Measurements from ENCODE around the gene SH3BGRL.

Gene SH3BGRL

DNA sequence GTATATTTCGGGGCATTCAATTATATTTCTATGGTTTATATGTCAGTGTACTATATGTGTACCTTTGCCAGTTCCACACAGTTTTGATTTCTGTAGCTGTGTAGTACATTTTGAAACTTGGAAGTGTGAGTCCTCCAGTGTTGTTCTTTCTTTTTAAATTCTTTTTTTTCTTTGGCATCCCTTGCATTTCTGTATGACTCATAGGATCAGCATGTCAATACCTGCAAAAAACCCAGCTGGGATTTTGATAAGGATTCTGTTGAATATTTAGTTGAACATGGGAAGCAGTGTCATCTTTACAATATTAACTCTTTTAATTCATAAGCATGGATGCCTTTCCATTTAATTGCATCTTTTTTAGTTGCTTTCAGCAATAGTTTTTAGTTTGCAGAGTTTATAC lies 100.0 kb downstream of the SH3BGRL start:
- no peaks in the 10 kb centered on the region for H3K79me2 ChIP-seq (ENCODE audit: low read length)
- no peak overlapping the region for H3K27ac ChIP-seq (ENCODE audit: low read length)
- H2AFZ ChIP-seq (ENCODE audit: low read length): no peak overlapping the region
- H3K4me2 ChIP-seq (ENCODE audit: low read depth, low read length): no peak overlapping the region
- H3K4me3 ChIP-seq (ENCODE audit: low read length): no peak overlapping the region
- no peaks in the 10 kb centered on the region for H3F3A ChIP-seq (ENCODE audit: insufficient read depth, low read length)
- no peaks in the 10 kb centered on the region for H3K4me1 ChIP-seq (ENCODE audit: low read length)
- H3K27me3 ChIP-seq (replicated peaks; ENCODE audit: insufficient read depth, low read length): no peaks in the 10 kb centered on the region
- no peaks in the 10 kb centered on the region for H3K9me2 ChIP-seq (replicated peaks; ENCODE audit: insufficient read depth, low read length)
- no peak for TF ChIP-seq EZH2 (optimal IDR thresholded peaks at IDR 0.05; ENCODE audit: low read depth, low read length)
- no peak for TF ChIP-seq EZH2phosphoT487 (IDR thresholded peaks at IDR 0.05; ENCODE audit: low read length)
- TF ChIP-seq, protein P1, sequence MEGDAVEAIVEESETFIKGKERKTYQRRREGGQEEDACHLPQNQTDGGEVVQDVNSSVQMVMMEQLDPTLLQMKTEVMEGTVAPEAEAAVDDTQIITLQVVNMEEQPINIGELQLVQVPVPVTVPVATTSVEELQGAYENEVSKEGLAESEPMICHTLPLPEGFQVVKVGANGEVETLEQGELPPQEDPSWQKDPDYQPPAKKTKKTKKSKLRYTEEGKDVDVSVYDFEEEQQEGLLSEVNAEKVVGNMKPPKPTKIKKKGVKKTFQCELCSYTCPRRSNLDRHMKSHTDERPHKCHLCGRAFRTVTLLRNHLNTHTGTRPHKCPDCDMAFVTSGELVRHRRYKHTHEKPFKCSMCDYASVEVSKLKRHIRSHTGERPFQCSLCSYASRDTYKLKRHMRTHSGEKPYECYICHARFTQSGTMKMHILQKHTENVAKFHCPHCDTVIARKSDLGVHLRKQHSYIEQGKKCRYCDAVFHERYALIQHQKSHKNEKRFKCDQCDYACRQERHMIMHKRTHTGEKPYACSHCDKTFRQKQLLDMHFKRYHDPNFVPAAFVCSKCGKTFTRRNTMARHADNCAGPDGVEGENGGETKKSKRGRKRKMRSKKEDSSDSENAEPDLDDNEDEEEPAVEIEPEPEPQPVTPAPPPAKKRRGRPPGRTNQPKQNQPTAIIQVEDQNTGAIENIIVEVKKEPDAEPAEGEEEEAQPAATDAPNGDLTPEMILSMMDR (IDR thresholded peaks at IDR 0.05; ENCODE audit: low read length): no peak
- no peaks in the 10 kb centered on the region for H3K9me3 ChIP-seq (replicated peaks; ENCODE audit: insufficient read depth, low read length)
- H3K9ac ChIP-seq (ENCODE audit: low read length): no peak overlapping the region
- DNase-seq: no peak
- no peaks in the 10 kb centered on the region for H3K36me3 ChIP-seq (replicated peaks; ENCODE audit: insufficient read depth, low read length)
- no peaks in the 10 kb centered on the region for H4K20me1 ChIP-seq (ENCODE audit: insufficient read depth, low read length)

DNA sequence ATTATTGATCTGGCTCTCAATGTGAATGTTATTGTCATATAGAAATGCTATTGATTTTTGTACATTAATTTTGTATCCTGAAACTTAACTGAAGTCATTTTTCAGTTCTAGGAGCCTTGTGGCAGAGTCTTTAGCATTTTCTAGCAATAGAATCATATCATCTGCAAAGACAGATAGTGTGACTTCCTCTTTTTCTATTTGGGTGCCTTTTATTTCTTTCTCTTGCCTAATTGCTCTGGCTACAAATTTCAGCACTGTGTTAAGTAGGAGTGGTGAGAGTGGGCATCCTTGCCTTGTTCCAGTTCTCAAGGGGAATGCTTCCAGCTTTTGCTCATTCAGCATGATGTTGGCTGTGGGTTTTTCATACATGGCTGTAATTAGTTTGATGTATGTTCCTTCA lies 102.7 kb downstream of the SH3BGRL start:
- no peaks in the 10 kb centered on the region for H3K36me3 ChIP-seq (replicated peaks; ENCODE audit: insufficient read depth, low read length)
- TF ChIP-seq EZH2 (optimal IDR thresholded peaks at IDR 0.05; ENCODE audit: low read depth, low read length) (no peak), EZH2phosphoT487 (IDR thresholded peaks at IDR 0.05; ENCODE audit: low read length) (no peak)
- TF ChIP-seq, protein P1 (IDR thresholded peaks at IDR 0.05; ENCODE audit: low read length): no peak

GRCh38 chrX:81305240-81305639 lies 103.3 kb downstream of the SH3BGRL start:
- Histone ChIP-seq H3K9me2 (replicated peaks; ENCODE audit: insufficient read depth, low read length) (no peaks in the 10 kb centered on the region), H3K9me3 (replicated peaks; ENCODE audit: insufficient read depth, low read length) (no peaks in the 10 kb centered on the region), H3K27ac (ENCODE audit: low read length) (no peak overlapping the region), H3K4me2 (ENCODE audit: low read depth, low read length) (no peak overlapping the region), H3K4me3 (ENCODE audit: low read length) (no peak overlapping the region), H3K27me3 (replicated peaks; ENCODE audit: insufficient read depth, low read length) (no peaks in the 10 kb centered on the region), H3F3A (ENCODE audit: insufficient read depth, low read length) (no peaks in the 10 kb centered on the region), H3K9ac (ENCODE audit: low read length) (no peak overlapping the region), H4K20me1 (ENCODE audit: insufficient read depth, low read length) (no peaks in the 10 kb centered on the region), H3K36me3 (replicated peaks; ENCODE audit: insufficient read depth, low read length) (no peaks in the 10 kb centered on the region), H2AFZ (ENCODE audit: low read length) (no peak overlapping the region), H3K4me1 (ENCODE audit: low read length) (no peaks in the 10 kb centered on the region), H3K79me2 (ENCODE audit: low read length) (no peaks in the 10 kb centered on the region)
- no peak for TF ChIP-seq EZH2 (optimal IDR thresholded peaks at IDR 0.05; ENCODE audit: low read depth, low read length)
- no peak for TF ChIP-seq EZH2phosphoT487 (IDR thresholded peaks at IDR 0.05; ENCODE audit: low read length)
- TF ChIP-seq, protein P1 (IDR thresholded peaks at IDR 0.05; ENCODE audit: low read length): no peak
- DNase-seq: no peak

More for the DNA sequence above, 102.7 kb downstream of the SH3BGRL start:
- H3K9me3 ChIP-seq (replicated peaks; ENCODE audit: insufficient read depth, low read length): no peaks in the 10 kb centered on the region
- H3K27me3 ChIP-seq (replicated peaks; ENCODE audit: insufficient read depth, low read length): no peaks in the 10 kb centered on the region
- H3K9me2 ChIP-seq (replicated peaks; ENCODE audit: insufficient read depth, low read length): no peaks in the 10 kb centered on the region
- H3K4me1 ChIP-seq (ENCODE audit: low read length): no peaks in the 10 kb centered on the region
- no peak for DNase-seq
- H3K27ac ChIP-seq (ENCODE audit: low read length): no peak overlapping the region
- H3K4me3 ChIP-seq (ENCODE audit: low read length): no peak overlapping the region
- no peak overlapping the region for H3K4me2 ChIP-seq (ENCODE audit: low read depth, low read length)
- no peaks in the 10 kb centered on the region for H4K20me1 ChIP-seq (ENCODE audit: insufficient read depth, low read length)
- H3K79me2 ChIP-seq (ENCODE audit: low read length): no peaks in the 10 kb centered on the region
- no peak overlapping the region for H3K9ac ChIP-seq (ENCODE audit: low read length)
- no peak overlapping the region for H2AFZ ChIP-seq (ENCODE audit: low read length)
- no peaks in the 10 kb centered on the region for H3F3A ChIP-seq (ENCODE audit: insufficient read depth, low read length)
